GM19467 (cell line): Measurements from ENCODE around the gene C1R.
"Not testable (repeated sequence)": the region's sequence is repeated elsewhere in the genome, so short reads cannot be mapped to it uniquely, and the experiment has no call there.

ENCODE experiments used
- ATAC-seq: cut with Tn5 transposase; IDR thresholded peaks from one replicate; pipeline ENCODE4 v1.9.1; 2021; ENCODE audit warnings: mild to moderate bottlenecking, moderate library complexity; ENCODE audit not compliant: unreplicated experiment

Gene C1R

DNA sequence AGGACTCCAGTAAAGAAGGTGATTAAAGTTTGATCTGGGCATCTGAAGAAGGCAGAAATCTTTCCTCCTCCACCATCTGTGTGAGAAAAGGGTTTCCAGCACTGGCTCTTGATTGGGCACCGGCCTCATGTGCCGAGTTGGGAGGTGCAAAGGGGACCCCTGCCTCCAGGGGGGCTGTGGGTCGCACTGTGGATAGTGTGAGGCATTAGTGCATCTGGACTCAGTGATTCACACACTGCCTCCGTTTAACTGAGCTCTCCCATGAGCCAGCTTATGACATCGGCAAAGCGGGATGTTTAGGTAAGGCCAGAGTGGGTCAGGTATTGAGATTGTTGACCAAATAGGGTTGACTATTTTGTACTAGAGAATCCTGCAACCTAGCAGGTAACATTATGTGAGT, 22.9 kb downstream of the C1R start:
- no peak for ATAC-seq

DNA sequence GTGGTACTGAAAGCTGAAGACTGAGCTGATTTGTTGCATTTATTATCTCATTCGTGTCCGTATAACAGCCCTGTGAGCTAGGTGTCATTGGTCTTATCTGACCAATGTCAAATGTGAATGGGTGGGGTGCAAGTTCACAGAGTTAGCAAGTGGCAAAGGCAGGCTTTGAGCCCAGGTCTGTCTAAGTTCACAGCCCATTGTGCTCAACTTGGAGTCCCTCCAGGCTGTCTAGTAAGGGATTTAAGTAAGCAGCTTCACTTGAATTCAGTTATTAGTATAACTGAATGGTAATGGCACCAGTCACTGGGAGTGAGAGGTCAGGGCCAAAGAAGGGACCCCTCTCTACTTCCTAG, 23.3 kb downstream of the C1R start:
- no peak for ATAC-seq

DNA sequence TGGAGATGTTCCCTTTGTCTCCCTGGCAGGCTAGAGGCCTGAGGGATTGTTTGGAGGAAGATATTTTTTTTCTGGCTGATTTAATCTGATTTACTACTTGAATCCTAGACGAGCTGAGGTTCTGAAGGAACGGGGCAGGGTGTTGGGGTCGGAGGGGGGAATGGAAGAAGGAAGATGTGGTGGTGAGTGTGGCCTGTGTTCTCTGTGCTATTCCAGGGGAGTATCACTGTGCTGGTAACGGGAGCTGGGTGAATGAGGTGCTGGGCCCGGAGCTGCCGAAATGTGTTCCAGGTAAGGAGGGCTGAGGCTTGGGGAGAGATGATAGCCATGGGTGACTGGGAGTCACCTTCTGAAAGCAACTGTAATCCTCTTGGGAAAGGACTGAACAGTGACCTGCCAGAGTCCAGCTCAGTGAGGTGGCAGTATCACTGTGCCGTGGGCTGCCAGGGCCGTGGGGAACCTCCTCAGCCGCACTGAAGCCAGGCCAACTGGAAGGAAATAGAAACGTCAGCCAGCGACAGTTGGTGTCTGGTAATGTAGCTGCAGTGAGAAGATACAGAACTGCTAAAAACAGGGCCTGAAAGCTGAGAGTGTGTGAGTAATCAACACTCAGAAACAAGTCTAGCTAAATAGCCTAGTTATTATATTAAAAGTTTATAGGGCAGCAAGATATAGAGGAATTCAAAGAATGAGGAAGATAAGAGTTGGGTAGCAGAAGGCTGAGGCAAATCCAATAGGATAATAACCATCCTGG, 23.8 kb downstream of the C1R start:
- ATAC-seq: no peak

DNA sequence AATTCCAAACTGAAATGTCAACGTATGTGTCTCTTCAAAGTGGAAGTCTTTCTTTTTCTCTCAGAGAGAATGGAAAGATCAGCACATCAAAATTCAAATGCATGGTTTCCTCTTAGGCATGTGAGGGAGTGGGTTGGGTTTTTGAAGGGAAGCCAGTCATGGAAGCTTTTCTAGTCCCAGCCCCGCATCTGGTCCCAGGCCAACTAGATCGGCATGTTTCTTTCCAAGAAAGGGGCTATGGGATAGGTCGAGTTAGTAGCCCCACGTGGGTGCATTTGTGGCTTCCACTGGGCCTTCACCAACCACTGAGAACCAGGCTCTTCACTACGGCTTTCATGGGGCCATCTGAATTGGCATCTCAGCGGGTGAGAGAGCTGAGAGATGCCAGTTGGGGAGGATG, 25.1 kb downstream of the C1R start:
- ATAC-seq: no peak

DNA sequence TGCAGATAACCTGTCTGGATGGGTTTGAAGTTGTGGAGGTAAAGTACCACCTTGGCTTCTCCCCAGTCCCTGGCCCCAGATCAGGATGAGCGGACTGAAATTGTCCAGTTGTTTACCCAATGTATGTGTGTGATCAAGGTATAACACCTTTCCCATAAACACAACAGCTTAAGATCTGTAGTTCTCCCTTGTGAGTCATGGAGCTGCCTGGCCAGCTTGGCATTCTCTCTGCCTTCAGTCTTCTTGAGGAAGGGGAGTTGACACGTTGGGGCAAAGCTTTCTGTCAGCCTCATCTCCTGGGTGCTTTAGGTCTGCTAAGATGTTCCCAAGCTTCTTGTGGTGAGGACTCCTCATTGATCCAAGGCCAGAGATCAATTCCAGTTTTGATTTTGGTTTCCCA, 25.6 kb downstream of the C1R start:
- no peak for ATAC-seq

DNA sequence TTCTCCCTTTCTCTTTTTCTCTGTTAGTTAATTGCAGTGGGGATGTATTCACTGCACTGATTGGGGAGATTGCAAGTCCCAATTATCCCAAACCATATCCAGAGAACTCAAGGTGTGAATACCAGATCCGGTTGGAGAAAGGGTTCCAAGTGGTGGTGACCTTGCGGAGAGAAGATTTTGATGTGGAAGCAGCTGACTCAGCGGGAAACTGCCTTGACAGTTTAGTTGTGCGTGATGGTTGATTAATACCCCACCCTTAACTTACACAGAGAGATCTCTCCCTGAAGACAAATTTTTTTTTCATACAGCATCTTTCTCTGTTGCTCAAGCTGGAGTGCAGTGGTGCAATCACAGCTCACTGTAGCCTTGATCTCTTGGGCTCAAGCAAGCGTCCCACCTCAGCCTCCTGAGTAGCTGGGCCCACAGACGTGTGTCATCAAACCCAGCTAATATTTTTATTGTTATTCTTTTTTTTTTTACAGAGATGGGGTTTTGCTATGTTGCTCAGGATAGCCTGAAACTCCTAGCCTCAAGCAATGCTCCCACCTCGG, 27.1 kb downstream of the C1R start:
- ATAC-seq: no peak

DNA sequence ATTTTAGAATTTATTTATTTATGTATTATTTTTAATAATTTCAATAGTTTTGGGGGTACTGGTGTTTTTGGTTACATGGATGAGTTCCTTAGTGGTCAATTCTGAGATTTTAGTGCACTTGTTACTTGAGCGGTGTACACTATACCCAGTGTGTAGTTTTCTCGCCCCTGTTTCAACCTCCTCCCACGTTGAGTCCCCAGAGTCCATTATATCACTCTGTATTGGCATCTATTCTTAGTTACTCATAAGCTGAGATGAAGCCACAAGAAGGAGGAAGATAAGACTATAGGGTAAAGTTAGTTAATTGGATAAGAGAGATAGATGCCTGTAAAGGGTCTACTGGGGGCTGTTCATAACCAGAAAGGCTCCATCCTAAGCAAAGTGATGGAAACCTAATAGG, 27.7 kb downstream of the C1R start:
- ATAC-seq: no peak

DNA sequence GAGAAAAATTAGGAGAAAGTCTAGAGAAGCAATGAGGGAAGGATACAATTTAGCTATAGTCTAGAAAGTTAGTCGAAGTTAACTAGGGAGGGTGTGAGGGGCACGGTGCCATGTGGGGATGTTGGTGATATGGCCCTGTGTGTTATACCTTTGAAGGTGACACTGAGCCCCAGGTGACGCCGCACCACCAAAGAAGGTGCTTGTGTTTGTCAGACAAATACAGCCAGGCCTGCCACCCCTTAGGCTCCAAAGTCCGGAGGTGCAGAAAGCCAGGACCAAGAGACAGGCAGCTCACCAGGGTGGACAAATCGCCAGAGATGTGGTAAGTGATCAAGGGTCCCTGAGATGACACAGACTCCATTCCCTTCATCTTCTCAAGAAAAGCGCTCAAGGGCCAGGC, 30.6 kb downstream of the C1R start:
- ATAC-seq: no peak

DNA sequence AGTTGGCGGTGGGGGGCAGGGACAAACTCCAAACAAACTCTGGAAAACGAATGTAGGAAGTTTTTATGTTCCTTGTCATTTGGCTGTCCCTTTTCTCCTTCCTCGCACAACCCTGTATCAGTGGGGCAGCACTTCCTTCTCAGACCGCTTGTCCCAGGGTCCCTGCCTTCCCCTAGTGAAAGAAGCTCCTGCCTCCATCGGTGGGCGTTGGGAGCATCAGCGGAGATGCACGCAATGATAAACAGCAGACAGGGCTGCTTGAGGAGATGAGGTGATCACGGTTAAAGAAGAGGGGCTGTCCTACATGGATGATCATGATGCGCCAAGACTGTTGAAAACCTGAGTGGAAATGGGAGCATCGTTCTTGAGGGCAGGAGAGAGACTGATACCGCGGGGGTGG, 31.1 kb downstream of the C1R start:
- ATAC-seq: no peak

DNA sequence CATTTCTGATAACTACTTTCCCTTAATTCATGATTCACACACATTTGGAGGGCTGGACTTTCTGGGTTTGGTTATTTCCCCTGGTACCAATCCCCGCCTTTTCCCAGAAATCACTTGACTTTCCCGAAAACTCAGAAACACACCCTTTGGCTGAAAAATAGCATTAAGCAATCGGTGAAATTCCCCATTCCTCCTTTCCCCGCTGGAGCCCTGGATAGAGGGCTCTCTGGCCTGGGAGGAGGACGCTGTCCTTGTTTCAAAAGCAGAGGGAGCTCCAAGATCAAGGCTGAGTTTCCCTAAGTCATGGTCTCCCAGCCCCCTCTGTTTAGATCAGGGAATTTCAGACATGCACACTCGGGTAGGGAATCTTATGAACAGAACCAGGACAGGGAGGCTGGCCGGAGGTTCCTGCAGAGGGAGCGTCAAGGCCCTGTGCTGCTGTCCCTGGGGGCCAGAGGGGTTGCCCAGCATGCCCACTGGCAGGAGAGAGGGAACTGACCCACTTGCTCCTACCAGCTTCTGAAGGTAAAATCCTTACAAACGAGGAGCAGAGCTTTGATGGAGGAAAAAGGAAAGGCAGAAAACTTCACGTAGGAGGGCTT, 31.8 kb downstream of the C1R start, which contains the start of gene C1S:
Gene C1S, plus strand, starts transcription at position 366 of the 602 bp plus-strand sequence. CDS start 1,195 bp downstream, outside the sequence.
- ATAC-seq: no peak

DNA sequence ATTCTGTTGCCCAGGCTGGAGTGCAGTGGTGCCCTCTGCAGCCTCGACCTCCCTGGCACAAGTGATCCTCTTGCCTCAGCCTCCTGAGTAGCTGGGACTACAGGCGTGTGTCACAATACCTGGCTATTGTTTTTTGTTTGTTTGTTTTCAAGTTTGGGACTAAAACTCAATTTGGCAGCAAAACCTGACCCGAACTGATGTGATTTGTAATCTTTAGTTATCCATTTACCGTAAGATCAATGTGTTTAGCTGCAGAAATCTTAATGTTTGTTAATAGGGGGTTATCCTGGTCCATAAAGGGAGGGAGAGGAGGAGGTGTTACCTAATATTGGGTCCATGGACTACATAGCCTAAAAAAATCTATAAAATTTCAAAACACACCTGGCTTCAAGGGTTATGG, 32.5 kb downstream of the C1R start:
- no peak for ATAC-seq

DNA sequence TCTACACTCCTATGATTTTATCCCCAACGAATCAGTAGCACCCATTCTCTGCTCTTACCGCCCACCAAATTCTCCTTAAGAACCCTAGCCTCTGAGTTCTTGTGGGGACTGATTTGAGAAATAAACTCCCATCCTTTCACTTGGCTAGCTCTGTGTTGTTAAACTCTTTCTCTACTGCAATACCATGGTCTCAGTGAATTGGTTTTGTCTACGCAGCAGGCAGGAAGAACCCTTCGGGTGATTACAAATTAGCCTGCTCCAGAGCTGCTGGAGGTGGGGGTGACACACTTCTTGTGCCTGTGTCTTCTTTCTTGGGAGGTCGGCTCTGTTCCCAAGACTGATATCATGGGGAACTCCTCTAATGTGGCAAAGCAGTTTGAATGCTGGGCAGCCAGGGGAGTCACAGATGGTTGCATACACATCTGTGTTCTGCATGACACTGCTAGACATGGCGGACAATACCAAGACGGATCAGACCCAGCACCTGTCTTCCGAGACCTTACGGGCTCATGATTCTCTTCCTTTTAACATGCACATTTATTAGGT, 33.3 kb downstream of the C1R start:
- ATAC-seq: no peak

DNA sequence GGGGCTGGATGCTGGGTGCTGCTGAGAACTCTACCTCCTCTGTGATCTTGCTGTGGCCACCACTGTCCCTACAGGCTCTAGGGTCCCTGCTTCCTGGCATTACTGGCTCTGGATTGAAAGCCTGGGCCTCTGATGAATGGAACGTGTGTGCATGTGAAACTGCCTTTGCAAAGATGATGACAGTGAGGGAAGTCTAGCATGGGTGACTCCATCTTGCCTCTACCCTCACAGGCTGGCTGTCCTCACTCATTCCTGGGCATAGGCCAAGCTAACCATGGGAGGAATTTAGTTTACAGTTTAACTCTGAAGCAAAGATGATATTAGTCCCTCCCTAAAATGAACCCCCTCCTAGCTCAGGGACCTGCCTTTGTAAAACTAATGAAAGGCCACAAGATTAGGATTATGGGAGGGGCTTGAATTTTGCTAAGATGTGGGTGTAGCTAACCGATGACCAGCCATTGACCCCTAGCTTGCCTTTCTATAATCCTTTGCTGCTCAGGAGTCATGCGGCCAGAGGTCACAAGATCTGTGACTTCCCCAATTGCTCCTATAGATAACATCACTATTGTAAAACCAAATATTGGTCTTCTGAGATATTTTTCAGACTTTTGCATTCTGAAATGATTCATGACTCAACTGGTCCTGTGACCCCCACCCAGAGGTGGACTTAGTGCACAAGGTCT, 33.9 kb downstream of the C1R start:
- no peak for ATAC-seq

DNA sequence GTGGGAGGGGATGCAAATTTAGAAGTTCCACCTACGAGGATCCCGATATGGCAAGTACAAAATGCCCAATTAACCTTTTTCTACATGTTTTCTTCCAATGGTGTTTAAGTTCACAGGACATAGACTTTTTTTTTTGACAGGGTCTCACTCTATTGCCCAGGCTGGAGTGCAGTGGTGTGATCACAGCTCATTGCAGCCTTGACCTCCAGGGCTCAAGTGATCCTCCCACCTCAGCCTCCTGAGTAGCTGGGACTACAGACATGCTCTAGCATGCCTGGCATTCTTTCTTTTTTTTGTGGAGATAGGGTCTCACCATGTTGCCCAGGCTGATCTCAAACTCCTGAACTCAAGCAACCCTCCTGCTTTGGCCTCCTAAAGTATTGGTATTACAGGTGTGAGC, 36.5 kb downstream of the C1R start:
- ATAC-seq: not testable (repeated sequence)

DNA sequence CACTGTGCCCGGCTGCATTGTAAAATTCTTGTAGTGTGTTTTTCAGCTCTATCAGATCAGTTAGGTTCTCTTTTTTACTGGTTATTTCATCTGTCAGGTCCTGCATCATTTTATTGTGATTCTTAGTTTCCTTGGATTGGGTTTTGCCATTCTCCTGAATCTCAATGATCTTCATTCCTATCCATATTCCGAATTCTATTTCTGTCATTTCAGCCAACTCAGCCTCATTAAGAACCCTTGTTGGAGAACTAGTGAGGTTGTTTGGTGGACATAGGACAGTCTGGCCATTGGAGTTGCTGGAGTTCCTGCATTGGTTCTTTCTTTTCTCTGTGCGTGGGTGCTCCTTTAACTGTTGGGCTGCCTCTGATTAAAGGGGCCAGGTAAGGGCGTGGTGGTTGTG, 37.3 kb downstream of the C1R start:
- ATAC-seq: no peak

DNA sequence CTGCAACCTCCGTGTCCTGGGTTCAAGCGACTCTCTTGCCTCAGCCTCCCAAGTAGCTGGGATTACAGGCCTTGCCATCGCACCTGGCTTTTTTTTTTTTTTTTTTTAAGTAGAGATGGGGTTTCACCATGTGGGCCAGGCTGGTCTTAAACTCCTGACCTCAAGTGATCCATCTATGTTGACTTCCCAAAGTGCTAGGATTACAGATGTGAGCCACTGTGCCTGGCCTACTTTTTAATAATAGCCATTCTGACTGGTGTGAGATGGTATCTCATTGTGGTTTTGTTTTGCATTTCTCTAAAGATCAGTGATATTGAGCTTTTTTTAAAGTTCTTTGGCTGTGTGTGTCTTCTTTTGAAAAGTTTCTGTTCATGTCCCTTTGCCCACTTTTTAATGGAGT, 42.3 kb downstream of the C1R start:
- ATAC-seq: not testable (repeated sequence)

DNA sequence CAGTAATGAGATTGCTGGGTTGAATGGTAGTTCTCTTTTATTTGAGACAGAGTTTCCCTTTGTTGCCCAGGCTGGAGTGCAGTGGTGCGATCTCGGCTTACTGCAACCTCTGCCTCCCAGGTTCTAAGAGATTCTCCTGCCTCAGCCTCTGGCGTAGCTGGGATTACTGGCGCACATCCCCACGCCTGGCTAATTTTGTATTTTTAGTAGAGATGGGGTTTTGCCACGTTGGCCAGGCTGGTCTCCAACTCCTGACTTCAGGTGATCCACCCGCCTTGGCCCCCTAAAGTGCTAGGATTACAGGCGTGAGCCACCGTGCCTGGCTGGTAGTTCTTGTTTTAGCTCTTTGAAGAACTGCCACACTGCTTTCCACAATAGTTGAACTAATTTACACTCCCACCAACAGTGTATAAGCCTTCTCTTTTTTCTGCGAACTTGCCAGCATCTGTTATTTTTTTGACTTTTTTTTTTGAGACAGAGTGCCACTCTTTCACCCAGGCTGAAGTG, 42.7 kb downstream of the C1R start:
- ATAC-seq: not testable (repeated sequence)

DNA sequence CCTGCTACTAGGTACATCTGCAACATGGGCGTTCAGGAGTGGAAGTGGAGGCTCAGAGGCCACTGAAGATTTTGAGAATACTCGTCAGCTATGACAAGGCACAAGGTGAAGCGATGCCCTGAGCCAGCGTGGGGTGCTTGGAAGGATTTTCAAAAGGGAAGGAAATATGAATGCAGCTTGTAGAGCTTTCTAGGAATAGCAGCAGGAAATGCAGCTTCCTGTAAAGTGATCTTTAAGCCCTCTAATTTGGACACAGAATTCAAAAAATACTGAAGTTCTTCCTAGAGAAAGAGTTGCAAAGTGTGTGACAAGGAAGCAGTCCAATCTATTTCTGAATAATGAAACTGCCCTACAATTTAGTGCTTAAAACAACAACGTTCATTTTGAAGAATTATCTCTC, 44.9 kb downstream of the C1R start:
- no peak for ATAC-seq

DNA sequence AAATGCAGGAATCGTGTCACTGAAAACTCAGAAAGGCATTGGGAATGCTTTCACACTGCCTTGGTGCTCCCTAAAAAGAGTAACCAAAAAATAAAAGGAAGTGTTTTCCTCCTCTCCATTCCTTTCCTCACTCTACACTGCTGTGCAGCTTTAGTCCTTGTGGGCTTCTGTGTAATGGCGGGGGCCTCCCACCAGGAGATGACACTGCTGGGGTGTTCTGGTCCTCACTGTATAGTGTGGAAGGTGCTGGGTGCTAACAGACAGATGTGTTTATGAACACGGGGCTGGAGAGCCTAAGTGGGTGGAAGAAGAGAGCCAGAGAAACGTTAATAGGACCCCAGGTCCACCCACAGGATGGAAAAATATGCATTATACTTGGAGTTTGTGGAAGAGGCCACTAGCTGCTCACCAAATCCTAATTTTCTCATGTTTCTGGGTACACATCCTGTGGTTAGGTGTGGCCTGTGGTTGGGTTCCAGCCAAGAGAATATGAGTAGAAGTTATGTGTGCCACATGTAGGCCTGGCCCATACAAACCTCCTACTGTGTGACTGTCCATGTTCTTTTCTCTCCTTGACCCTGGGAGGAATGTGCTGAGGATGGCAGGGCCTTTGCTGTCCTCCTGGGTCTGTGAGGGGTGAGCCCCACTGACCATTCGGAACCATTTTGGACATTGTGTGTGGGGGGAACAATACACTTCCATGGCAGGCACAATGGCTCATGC, 45.7 kb downstream of the C1R start:
- no peak for ATAC-seq

DNA sequence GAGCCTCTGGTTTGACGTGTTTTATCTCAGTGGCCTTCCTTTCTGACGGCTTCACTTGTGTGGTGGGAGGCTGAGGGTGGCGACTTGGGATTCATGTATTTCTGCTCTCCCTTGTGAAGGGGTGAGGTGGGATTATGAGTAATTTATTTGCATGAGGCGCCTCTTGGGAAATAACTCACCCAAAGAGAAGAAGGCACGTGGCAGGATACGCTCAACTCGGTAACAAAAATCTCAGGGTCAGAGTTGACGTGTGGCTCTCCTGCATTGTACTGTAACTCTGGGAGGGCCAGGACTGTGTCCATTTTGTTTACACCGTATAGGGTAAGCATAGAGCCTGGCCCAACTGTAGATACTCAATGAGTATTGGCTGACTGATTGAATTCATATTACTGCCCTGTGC, 46.3 kb downstream of the C1R start:
- ATAC-seq: no peak

DNA sequence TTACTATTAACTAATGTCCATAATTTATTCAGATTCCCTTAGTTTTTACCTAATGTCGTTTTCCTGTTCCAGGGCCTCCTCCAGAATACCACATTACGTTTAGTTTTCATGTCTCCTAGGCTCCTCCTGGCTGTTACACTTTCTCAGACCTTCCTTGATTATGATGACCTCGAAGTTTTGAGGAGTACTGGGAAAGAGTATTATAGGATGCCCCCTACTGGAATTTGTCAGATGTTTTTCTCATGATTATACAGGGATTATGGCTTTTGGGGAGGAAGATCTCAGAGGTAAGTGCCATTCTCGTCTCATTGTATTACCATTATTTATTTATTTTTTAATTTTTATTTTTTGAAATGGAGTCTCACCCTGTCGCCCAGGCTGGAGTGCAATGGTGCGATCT, 49.4 kb downstream of the C1R start:
- no peak for ATAC-seq
